Hepatocyte (in vitro differentiated cells): ENCODE results near the gene NOSIP. TPM values are rescaled to one million over a fixed set of nuclear protein-coding genes. Genes with fewer than 3 reads are reported as not detected.

Source experiments
- DNase-seq: peaks from one replicate; pipeline ENCODE4 v3.0.0-alpha.2; 2016; ENCODE audit warnings: low spot score
- H2AFZ ChIP-seq: fragments of 200-600 bp; sonication (generic); 2 replicates; pipeline ENCODE4 v1.6.0; 2016; ENCODE audit warnings: antibody characterized with exemption, mild to moderate bottlenecking
- H3K27ac ChIP-seq: fragments of 200-600 bp; sonication (generic); 2 replicates; pipeline ENCODE4 v1.5.1; 2016; ENCODE audit warnings: mild to moderate bottlenecking
- H3K27me3 ChIP-seq: fragments of 200-600 bp; sonication (generic); 2 replicates; pipeline ENCODE4 v1.6.1; 2016
- H3K36me3 ChIP-seq: fragments of 200-600 bp; sonication (generic); replicated peaks from 2 replicates; pipeline ENCODE4 v1.5.1; 2016; ENCODE audit warnings: low read depth; ENCODE audit not compliant: insufficient read depth
- H3K4me1 ChIP-seq: fragments of 200-600 bp; sonication (generic); 2 replicates; pipeline ENCODE4 v1.5.1; 2016; ENCODE audit warnings: mild to moderate bottlenecking, moderate library complexity; ENCODE audit not compliant: insufficient read depth
- H3K4me2 ChIP-seq: fragments of 200-600 bp; sonication (generic); 2 replicates; pipeline ENCODE4 v1.6.0; 2016
- H3K4me3 ChIP-seq: fragments of 200-600 bp; sonication (generic); 2 replicates; pipeline ENCODE4 v1.5.1; 2016; ENCODE audit warnings: mild to moderate bottlenecking
- H3K79me2 ChIP-seq: fragments of 200-600 bp; sonication (generic); 2 replicates; pipeline ENCODE4 v1.6.0; 2017; ENCODE audit warnings: mild to moderate bottlenecking
- H3K9me2 ChIP-seq: fragments of 200-600 bp; sonication (generic); replicated peaks from 2 replicates; pipeline ENCODE4 v1.6.0; 2017; ENCODE audit warnings: mild to moderate bottlenecking; ENCODE audit not compliant: insufficient read depth
- H3K9me3 ChIP-seq: fragments of 200-600 bp; sonication (generic); 2 replicates; pipeline ENCODE4 v1.5.1; 2016; ENCODE audit warnings: low read depth, mild to moderate bottlenecking
- H4K20me1 ChIP-seq: fragments of 200-600 bp; sonication (generic); 2 replicates; pipeline ENCODE4 v1.6.0; 2016; ENCODE audit warnings: mild to moderate bottlenecking; ENCODE audit not compliant: insufficient read depth, poor library complexity, severe bottlenecking
- EZH2 ChIP-seq: fragments of 200-600 bp; sonication (generic); IDR thresholded peaks from 2 replicates; pipeline ENCODE4 v1.6.1; 2016; ENCODE audit warnings: antibody characterized with exemption, mild to moderate bottlenecking, borderline replicate concordance
- EZH2phosphoT487 ChIP-seq: fragments of 200-600 bp; sonication (generic); IDR thresholded peaks from one replicate; pipeline ENCODE4 v1.6.1; 2018; ENCODE audit warnings: antibody characterized with exemption, mild to moderate bottlenecking, low read depth, moderate library complexity; ENCODE audit not compliant: unreplicated experiment, severe bottlenecking
- WGBS: methylation state at CpG from one replicate; pipeline ENCODE4 v1.1.6; 2016; ENCODE audit warnings: low lambda C conversion rate; ENCODE audit errors: missing lambda C conversion rate; 5-methylcytosine and 5-hydroxymethylcytosine counted together
- polyA plus RNA-seq: library from polyadenylated mRNA; unstranded; fragments of >200 nt; fragmentation: Nextera tagmentation; extraction: Ambion mirVana; gene quantifications from 2 replicates; pipeline ENCODE4 v1.2.1, GENCODE V29; 2016
- total RNA-seq: library from RNA; depleted of rRNA; stranded (reverse); fragments of >200 nt; gene quantifications from 2 replicates; pipeline ENCODE4 v1.2.3, GENCODE V29; 2014
- TF ChIP-seq, protein P1 (sequence below): fragments of 200-600 bp; sonication (generic); IDR thresholded peaks from 2 replicates; pipeline ENCODE4 v1.5.1; 2016; ENCODE audit warnings: antibody characterized with exemption, mild to moderate bottlenecking; ENCODE audit not compliant: poor library complexity

The NOSIP gene
- total and polyA plus RNA-seq, 2 experiments from 2014 or later = 52.8 to 93.9 TPM

DNA sequence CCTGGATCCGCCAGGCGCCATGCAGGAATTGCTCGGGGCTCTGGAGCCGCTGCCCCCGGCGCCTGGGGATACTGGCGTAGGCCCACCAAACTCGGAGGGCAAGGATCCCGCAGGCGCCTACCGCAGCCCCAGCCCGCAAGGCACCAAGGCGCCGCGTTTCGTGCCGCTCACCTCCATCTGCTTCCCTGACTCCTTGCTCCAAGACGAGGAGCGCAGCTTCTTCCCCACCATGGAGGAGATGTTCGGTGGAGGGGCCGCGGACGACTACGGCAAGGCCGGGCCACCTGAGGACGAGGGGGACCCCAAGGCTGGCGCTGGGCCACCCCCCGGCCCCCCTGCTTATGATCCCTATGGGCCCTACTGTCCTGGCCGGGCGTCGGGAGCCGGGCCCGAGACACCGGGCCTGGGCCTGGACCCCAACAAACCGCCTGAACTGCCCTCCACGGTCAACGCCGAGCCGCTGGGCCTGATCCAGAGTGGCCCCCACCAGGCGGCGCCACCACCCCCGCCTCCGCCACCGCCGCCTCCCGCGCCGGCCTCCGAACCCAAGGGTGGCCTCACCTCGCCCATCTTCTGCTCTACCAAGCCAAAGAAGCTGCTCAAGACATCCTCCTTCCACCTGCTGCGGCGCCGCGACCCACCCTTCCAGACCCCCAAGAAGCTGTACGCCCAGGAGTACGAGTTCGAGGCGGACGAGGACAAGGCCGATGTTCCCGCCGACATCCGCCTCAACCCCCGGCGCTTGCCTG, 16.8 kb upstream of the NOSIP start:
- DNase-seq = no peak
- Histone ChIP-seq H3K36me3 (no peaks in the 10 kb centered on the region), H2AFZ (no peak overlapping the region), H3K4me3 (no peak overlapping the region), H3K27me3 (no peaks in the 10 kb centered on the region), H3K4me2 (no peak overlapping the region), H4K20me1 (peaks cover 17% of the 10 kb centered on the region), H3K9me2 (no peaks in the 10 kb centered on the region), H3K27ac (no peak overlapping the region), H3K9me3 (no peaks in the 10 kb centered on the region), H3K79me2 (peaks cover 84% of the 10 kb centered on the region), H3K4me1 (peaks cover 6% of the 10 kb centered on the region)
- 97% methylated on average over 52 of the region's 65 CpGs for WGBS
- TF ChIP-seq, protein P1, sequence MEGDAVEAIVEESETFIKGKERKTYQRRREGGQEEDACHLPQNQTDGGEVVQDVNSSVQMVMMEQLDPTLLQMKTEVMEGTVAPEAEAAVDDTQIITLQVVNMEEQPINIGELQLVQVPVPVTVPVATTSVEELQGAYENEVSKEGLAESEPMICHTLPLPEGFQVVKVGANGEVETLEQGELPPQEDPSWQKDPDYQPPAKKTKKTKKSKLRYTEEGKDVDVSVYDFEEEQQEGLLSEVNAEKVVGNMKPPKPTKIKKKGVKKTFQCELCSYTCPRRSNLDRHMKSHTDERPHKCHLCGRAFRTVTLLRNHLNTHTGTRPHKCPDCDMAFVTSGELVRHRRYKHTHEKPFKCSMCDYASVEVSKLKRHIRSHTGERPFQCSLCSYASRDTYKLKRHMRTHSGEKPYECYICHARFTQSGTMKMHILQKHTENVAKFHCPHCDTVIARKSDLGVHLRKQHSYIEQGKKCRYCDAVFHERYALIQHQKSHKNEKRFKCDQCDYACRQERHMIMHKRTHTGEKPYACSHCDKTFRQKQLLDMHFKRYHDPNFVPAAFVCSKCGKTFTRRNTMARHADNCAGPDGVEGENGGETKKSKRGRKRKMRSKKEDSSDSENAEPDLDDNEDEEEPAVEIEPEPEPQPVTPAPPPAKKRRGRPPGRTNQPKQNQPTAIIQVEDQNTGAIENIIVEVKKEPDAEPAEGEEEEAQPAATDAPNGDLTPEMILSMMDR = no peak
- TF ChIP-seq EZH2phosphoT487 = no peak
- TF ChIP-seq EZH2 = no peak

DNA sequence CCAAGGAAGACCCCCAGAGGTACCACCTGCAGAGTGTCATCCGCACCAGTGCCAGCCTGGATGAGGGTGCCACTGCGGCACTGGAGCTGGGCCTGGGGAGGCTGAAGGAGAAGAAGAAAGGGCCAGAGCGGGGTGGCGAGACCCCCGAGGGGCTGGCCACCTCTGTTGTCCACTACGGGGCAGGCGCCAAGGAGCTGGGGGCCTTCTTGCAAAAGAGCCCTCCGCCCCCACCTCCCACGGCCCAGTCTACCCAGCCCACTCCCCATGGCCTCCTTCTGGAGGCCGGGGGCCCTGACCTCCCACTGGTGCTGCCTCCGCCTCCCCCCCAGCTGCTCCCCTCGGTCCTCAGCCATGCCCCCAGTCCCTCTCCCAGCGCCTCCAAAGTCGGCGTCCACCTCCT, 16.1 kb upstream of the NOSIP start:
- Histone ChIP-seq H3K9me3 (no peaks in the 10 kb centered on the region), H3K79me2 (peaks cover 84% of the 10 kb centered on the region), H3K9me2 (no peaks in the 10 kb centered on the region), H3K27me3 (no peaks in the 10 kb centered on the region), H3K4me1 (peaks cover 6% of the 10 kb centered on the region), H2AFZ (no peak overlapping the region), H4K20me1 (peaks cover 18% of the 10 kb centered on the region), H3K27ac (no peak overlapping the region), H3K4me3 (no peak overlapping the region), H3K36me3 (no peaks in the 10 kb centered on the region), H3K4me2 (no peak overlapping the region)
- no CpG with 5 or more reads among the region's 15 CpGs for WGBS
- TF ChIP-seq EZH2 (no peak), EZH2phosphoT487 (no peak)
- TF ChIP-seq, protein P1 = no peak
- DNase-seq = no peak

DNA sequence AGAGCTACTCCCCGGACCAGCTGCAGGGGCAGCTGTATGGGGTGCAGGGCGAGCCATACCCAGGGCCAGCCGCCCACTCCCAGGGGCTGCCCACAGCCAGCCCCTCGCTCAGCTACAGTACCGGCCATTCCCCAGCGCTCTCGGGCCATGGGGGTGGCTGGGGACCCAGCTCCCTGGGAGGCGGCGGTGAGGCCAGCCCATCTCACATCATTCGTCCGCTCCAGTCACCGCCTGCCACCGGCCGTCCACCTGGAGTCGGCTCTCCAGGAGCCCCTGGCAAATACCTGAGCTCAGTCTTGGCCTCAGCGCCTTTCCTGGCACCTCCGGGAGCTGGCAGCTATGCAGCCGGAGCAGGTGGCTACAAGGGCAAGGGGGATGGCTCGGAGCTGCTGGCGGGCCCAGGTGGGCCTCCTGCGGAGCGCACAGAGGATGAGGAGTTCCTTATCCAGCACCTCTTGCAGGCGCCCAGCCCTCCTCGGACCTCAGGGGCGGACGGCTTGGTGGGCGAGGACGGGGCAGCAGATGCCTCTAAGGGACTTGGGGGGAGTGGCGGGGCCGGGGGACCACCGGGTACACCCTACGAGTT, 15.6 kb upstream of the NOSIP start:
- TF ChIP-seq EZH2phosphoT487 = no peak
- no peak for TF ChIP-seq EZH2
- TF ChIP-seq, protein P1 = no peak
- H3K36me3 ChIP-seq = no peaks in the 10 kb centered on the region
- no peaks in the 10 kb centered on the region for H3K9me3 ChIP-seq
- no peaks in the 10 kb centered on the region for H3K9me2 ChIP-seq
- peaks cover 18% of the 10 kb centered on the region for H4K20me1 ChIP-seq
- peaks cover 6% of the 10 kb centered on the region for H3K4me1 ChIP-seq
- H3K4me2 ChIP-seq = no peak overlapping the region
- H2AFZ ChIP-seq = no peak overlapping the region
- H3K79me2 ChIP-seq = peaks cover 81% of the 10 kb centered on the region
- no peak overlapping the region for H3K4me3 ChIP-seq
- DNase-seq = no peak
- WGBS = 97% methylated on average over 27 of the region's 32 CpGs
- no peak overlapping the region for H3K27ac ChIP-seq
- H3K27me3 ChIP-seq = no peaks in the 10 kb centered on the region
